Gastroesophageal sphincter (tissue), 4 donors: Measurements from ENCODE around the gene PIK3C2G. TPM values are rescaled to one million over a fixed set of nuclear protein-coding genes. Genes with fewer than 3 reads are reported as not detected.

Experiments
- ATAC-seq: fragments of 150-250 bp; one replicate; pipeline ENCODE4 v1.9.1; 2016; ENCODE audit warnings: mild to moderate bottlenecking, moderate library complexity
- H3K27ac ChIP-seq, 4 donors: fragments of 200-600 bp; sonication (generic) in 3 of 4; 1 replicate in 3 of 4; 2 replicates in 1 of 4; pipeline ENCODE4 v1.5.1; 2016 to 2019
- H3K27me3 ChIP-seq: fragments of 200-600 bp; sonication (generic); one replicate; pipeline ENCODE4 v1.5.1; 2019
- H3K36me3 ChIP-seq, 2 donors: fragments of 200-600 bp; sonication (generic); one replicate each; pipeline ENCODE4 v1.5.1; 2019; ENCODE audit warnings: control low read depth in 1 of 2
- H3K4me1 ChIP-seq, 3 donors: fragments of 200-600 bp; sonication (generic); 1 replicate in 2 of 3; 2 replicates in 1 of 3; pipeline ENCODE4 v1.5.1; 2016 to 2019; ENCODE audit warnings: control low read depth in 2 of 3
- H3K4me3 ChIP-seq, 2 donors: fragments of 200-600 bp; sonication (generic); one replicate each; pipeline ENCODE4 v1.5.1; 2019; ENCODE audit warnings: mild to moderate bottlenecking in 1 of 2, moderate library complexity in 1 of 2
- H3K9me3 ChIP-seq, 3 donors: fragments of 200-600 bp; sonication (generic); one replicate each; pipeline ENCODE4 v1.5.1; 2017 to 2019; ENCODE audit warnings: control low read depth in 2 of 3
- CTCF ChIP-seq, 4 experiments: fragments of 200-600 bp in 2 of 4; fragments of 450-650 bp in 2 of 4; sonication (generic) in 1 of 4; IDR thresholded peaks; one replicate each; pipeline ENCODE4 v1.5.1; 2017 to 2019; ENCODE audit warnings: antibody characterized with exemption in 4 of 4, mild to moderate bottlenecking in 2 of 4, moderate library complexity in 2 of 4
- EP300 ChIP-seq: sonication (generic); formaldehyde crosslinking; IDR thresholded peaks from one replicate; pipeline ENCODE4 v1.6.1; 2017; ENCODE audit warnings: antibody characterized with exemption, mild to moderate bottlenecking
- POLR2A ChIP-seq, 2 donors: fragments of 450-650 bp; IDR thresholded peaks; one replicate each; pipeline ENCODE4 v1.6.1; 2017; ENCODE audit warnings: antibody characterized with exemption in 2 of 2, mild to moderate bottlenecking in 2 of 2, moderate library complexity in 1 of 2
- POLR2AphosphoS5 ChIP-seq: sonication (generic); formaldehyde crosslinking; IDR thresholded peaks from one replicate; pipeline ENCODE4 v1.6.1; 2017; ENCODE audit warnings: antibody characterized with exemption
- WGBS, 2 donors: methylation state at CpG; one replicate each; pipeline ENCODE4 v1.1.5; 2018; ENCODE audit warnings: low coverage in 1 of 2; 5-methylcytosine and 5-hydroxymethylcytosine counted together
- total RNA-seq, 4 donors: library from RNA; depleted of rRNA; stranded (reverse); fragments of >200 nt; gene quantifications; one replicate each; pipeline ENCODE4 v1.1.0, GENCODE V29; 2016

Gene PIK3C2G
- total RNA-seq, 4 donors from 2014 or later = 0.40 to 0.79 (median 0.69) TPM; not detected in 1

GRCh38 chr12:18277196-18277595, 15.9 kb downstream of the PIK3C2G start:
- no peak for ATAC-seq
- Histone ChIP-seq H3K4me1 (no peaks in the 10 kb centered on the region), H3K9me3 (no peaks in the 10 kb centered on the region), H3K36me3 (no peaks in the 10 kb centered on the region), H3K4me3 (no peak overlapping the region), H3K27me3 (no peaks in the 10 kb centered on the region), H3K27ac (no peak overlapping the region)
- TF ChIP-seq POLR2AphosphoS5 (no peak), POLR2A (IDR thresholded peaks at IDR 0.05) (no peak), EP300 (no peak), CTCF (IDR thresholded peaks at IDR 0.05) (no peak)
- WGBS, 2 donors = 80 to 89% methylated on average over 1 of the region's 1 CpG

- no peak overlapping the region for H3K27ac ChIP-seq
- no peak for TF ChIP-seq POLR2AphosphoS5
- TF ChIP-seq EP300 = no peak
- no peak for TF ChIP-seq POLR2A (IDR thresholded peaks at IDR 0.05)
- no peak for TF ChIP-seq CTCF (IDR thresholded peaks at IDR 0.05)
- no peaks in the 10 kb centered on the region for H3K27me3 ChIP-seq
- no peaks in the 10 kb centered on the region for H3K9me3 ChIP-seq
- no peaks in the 10 kb centered on the region for H3K4me1 ChIP-seq
- H3K4me3 ChIP-seq = no peak overlapping the region
- WGBS, 2 donors = 96 to 100% methylated on average over 1 of the region's 1 CpG
- ATAC-seq = no peak
- H3K36me3 ChIP-seq = no peaks in the 10 kb centered on the region
Measured at GRCh38 chr12:18280728-18281127, 19.4 kb downstream of the PIK3C2G start.

DNA sequence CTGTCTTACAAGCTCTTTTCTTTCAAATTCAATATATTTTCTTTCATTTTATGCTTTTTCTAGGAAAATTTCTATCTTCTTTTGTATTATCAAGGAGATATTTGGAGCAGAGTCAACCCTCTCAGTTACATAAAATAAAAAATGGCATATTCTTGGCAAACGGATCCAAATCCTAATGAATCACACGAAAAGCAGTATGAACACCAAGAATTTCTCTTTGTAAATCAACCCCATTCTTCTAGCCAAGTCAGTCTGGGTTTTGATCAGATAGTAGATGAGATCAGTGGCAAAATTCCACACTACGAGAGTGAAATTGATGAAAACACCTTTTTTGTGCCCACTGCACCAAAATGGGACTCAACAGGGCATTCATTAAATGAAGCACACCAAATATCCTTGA, 20.6 kb downstream of the PIK3C2G start:
- Histone ChIP-seq H3K4me1 (no peaks in the 10 kb centered on the region), H3K36me3 (no peaks in the 10 kb centered on the region), H3K9me3 (no peaks in the 10 kb centered on the region), H3K27ac (no peak overlapping the region), H3K4me3 (no peak overlapping the region), H3K27me3 (no peaks in the 10 kb centered on the region)
- TF ChIP-seq EP300 (no peak), CTCF (IDR thresholded peaks at IDR 0.05) (no peak), POLR2AphosphoS5 (no peak), POLR2A (IDR thresholded peaks at IDR 0.05) (no peak)
- ATAC-seq = no peak
- WGBS, 2 donors = 40 to 63% methylated on average over 2 to 3 of the region's 3 CpGs

- no peaks in the 10 kb centered on the region for H3K4me1 ChIP-seq
- H3K27me3 ChIP-seq = no peaks in the 10 kb centered on the region
- H3K27ac ChIP-seq = no peak overlapping the region
- 51 to 62% methylated on average over 2 to 4 of the region's 4 CpGs for WGBS, 2 donors
- no peak for TF ChIP-seq EP300
- no peak for TF ChIP-seq POLR2AphosphoS5
- TF ChIP-seq POLR2A (IDR thresholded peaks at IDR 0.05) = no peak
- no peak for TF ChIP-seq CTCF (IDR thresholded peaks at IDR 0.05)
- no peak overlapping the region for H3K4me3 ChIP-seq
- ATAC-seq = no peak
- no peaks in the 10 kb centered on the region for H3K36me3 ChIP-seq
- H3K9me3 ChIP-seq = no peaks in the 10 kb centered on the region
Measured at GRCh38 chr12:18283831-18284230, 22.5 kb downstream of the PIK3C2G start.

DNA sequence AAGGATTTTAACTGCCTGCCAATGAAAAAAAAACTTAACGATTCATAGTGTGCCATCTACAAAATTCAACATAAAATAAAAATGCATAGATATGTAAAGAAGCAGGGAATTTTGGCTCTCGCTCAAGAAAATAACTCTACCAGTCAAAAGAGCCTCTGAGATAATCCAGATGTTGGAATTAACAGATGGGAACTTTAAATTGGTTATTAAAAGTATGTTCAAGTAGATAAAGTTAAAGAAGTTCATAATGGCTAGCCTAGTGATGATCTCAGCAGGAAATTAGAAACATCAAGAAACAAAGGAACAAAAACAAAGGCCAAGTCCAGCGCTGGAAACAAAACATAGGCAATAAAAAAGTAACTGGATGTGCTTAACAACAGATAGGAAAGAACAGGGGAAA, 23.1 kb downstream of the PIK3C2G start:
- TF ChIP-seq CTCF (IDR thresholded peaks at IDR 0.05) = no peak
- no peak for TF ChIP-seq POLR2AphosphoS5
- TF ChIP-seq EP300 = no peak
- no peak for TF ChIP-seq POLR2A (IDR thresholded peaks at IDR 0.05)
- H3K4me3 ChIP-seq = no peak overlapping the region
- no peaks in the 10 kb centered on the region for H3K4me1 ChIP-seq
- no peak for ATAC-seq
- no peaks in the 10 kb centered on the region for H3K36me3 ChIP-seq
- no peak overlapping the region for H3K27ac ChIP-seq
- no peaks in the 10 kb centered on the region for H3K27me3 ChIP-seq
- H3K9me3 ChIP-seq = no peaks in the 10 kb centered on the region
- 4 to 20% methylated on average over 2 to 3 of the region's 3 CpGs for WGBS, 2 donors
